ENCODE results near the gene NHLRC3.

DNA sequence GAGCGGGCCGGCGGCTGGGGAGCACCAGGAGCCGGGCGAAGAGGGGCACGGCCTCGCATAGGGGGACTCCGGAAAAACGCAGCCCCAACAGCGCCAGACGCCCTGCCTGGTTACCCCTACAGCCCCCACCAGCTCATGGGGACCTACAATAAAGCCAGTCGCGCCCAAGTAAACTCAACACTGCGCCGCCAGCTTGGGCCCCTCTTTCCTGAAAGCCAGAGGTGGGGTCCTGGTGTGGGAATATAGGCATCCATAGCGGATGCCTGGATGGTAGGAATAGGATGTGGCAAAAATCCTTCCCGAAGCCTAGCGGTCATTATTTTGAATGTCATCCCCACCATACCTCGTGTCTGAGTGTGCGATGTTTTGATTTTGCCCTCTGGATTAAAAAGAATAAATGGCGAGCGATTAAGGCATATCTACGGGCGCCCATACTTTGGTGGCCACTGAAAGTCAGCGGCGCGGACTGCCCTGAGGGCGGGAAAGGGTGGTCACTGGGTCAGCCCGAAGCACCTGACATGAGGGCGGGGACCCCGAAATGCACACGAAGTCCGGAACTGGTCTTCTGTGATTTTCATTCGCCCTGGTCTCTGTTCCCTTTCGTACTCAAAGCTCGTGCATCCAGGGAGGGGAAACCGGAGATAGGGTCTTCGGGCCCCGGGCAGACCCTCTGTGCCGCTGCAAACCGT is at the start of gene NHLRC3, which contains the start of gene PROSER1:
- TF ChIP-seq, protein P1, sequence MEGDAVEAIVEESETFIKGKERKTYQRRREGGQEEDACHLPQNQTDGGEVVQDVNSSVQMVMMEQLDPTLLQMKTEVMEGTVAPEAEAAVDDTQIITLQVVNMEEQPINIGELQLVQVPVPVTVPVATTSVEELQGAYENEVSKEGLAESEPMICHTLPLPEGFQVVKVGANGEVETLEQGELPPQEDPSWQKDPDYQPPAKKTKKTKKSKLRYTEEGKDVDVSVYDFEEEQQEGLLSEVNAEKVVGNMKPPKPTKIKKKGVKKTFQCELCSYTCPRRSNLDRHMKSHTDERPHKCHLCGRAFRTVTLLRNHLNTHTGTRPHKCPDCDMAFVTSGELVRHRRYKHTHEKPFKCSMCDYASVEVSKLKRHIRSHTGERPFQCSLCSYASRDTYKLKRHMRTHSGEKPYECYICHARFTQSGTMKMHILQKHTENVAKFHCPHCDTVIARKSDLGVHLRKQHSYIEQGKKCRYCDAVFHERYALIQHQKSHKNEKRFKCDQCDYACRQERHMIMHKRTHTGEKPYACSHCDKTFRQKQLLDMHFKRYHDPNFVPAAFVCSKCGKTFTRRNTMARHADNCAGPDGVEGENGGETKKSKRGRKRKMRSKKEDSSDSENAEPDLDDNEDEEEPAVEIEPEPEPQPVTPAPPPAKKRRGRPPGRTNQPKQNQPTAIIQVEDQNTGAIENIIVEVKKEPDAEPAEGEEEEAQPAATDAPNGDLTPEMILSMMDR (IDR thresholded peaks at IDR 0.05; ENCODE audit: extremely low read depth in 1 of 2, insufficient read depth in 1 of 2, low read depth in 1 of 2, low read length in 2 of 2): no peak
- TF ChIP-seq POLR2AphosphoS5 (IDR thresholded peaks at IDR 0.05; ENCODE audit: insufficient read depth, low read depth, low read length): peak; percentile 37
